OCI-LY7 (cell line): Measurements from ENCODE around the gene MACROD1. TPM values are rescaled to one million over a fixed set of nuclear protein-coding genes. Genes with fewer than 3 reads are reported as not detected.

Source experiments
- BruUV-seq: library from RNA; stranded (reverse); fragments of 400-500 nt; replicated peaks from 2 replicates; lab custom pipeline; 2021; lab: Mats Ljungman, UMichigan
- CTCF ChIA-PET: fragments of 300-600 bp; sonication (Branson Sonifier 250); formaldehyde crosslinking; loops from one replicate; lab custom pipeline; 2022; ENCODE audit warnings: antibody characterized with exemption; ENCODE audit not compliant: unreplicated experiment; lab: Charles Lee
- POLR2A ChIA-PET: fragments of 300-600 bp; sonication (Branson Sonifier 250); formaldehyde crosslinking; loops from one replicate; lab custom pipeline; 2022; ENCODE audit warnings: antibody characterized with exemption; lab: Charles Lee
- DNase-seq: peaks from one replicate; pipeline ENCODE4 v3.0.0-alpha.2; 2015; ENCODE audit warnings: low spot score
- H2AFZ ChIP-seq: fragments of 200-600 bp; sonication (generic), shearing (Covaris generic); 2 replicates; pipeline ENCODE4 v1.6.1; 2014; ENCODE audit warnings: mild to moderate bottlenecking, antibody characterized with exemption, low read length, moderate library complexity
- H3K27ac ChIP-seq: fragments of 200-600 bp; sonication (generic); 2 replicates; pipeline ENCODE4 v1.5.1; 2014; ENCODE audit warnings: mixed run types, low read depth, mild to moderate bottlenecking, moderate library complexity, low read length, inconsistent platforms; ENCODE audit not compliant: poor library complexity, severe bottlenecking
- H3K36me3 ChIP-seq: fragments of 200-600 bp; sonication (generic); 2 replicates; pipeline ENCODE4 v1.6.1; 2014; ENCODE audit warnings: mild to moderate bottlenecking, antibody characterized with exemption, low read length, moderate library complexity, mixed read lengths; ENCODE audit not compliant: insufficient read depth
- H3K4me1 ChIP-seq: fragments of 200-600 bp; sonication (generic); 2 replicates; pipeline ENCODE4 v1.5.1; 2014; ENCODE audit warnings: mild to moderate bottlenecking, low read length; ENCODE audit not compliant: insufficient read depth, poor library complexity, severe bottlenecking
- H3K4me2 ChIP-seq: fragments of 200-600 bp; sonication (generic); 2 replicates; pipeline ENCODE4 v1.6.1; 2014; ENCODE audit warnings: mild to moderate bottlenecking, low read length
- H3K4me3 ChIP-seq: fragments of 200-600 bp; sonication (generic); 2 replicates; pipeline ENCODE4 v1.5.1; 2014; ENCODE audit warnings: mild to moderate bottlenecking, low read depth, low read length; ENCODE audit not compliant: poor library complexity, severe bottlenecking
- H3K79me2 ChIP-seq: fragments of 200-600 bp; sonication (generic); 2 replicates; pipeline ENCODE4 v1.6.1; 2016; ENCODE audit warnings: low read depth, mild to moderate bottlenecking, low read length, moderate library complexity, mixed read lengths; ENCODE audit not compliant: insufficient read depth
- H3K9me2 ChIP-seq: fragments of 200-600 bp; sonication (generic); 2 replicates; pipeline ENCODE4 v1.6.1; 2016; ENCODE audit warnings: mild to moderate bottlenecking, low read length, mixed read lengths; ENCODE audit not compliant: insufficient read depth
- H3K9me3 ChIP-seq: fragments of 200-600 bp; sonication (generic); 2 replicates; pipeline ENCODE4 v1.6.1; 2014; ENCODE audit warnings: mild to moderate bottlenecking, mixed run types, low read length, mixed read lengths
- H4K20me1 ChIP-seq: fragments of 200-600 bp; sonication (generic); 2 replicates; pipeline ENCODE4 v1.6.1; 2014; ENCODE audit warnings: mild to moderate bottlenecking, antibody characterized with exemption, low read length, moderate library complexity, mixed read lengths; ENCODE audit not compliant: insufficient read depth
- CTCF ChIP-seq: fragments of 200-600 bp; sonication (generic); conservative IDR thresholded peaks from 2 replicates; pipeline ENCODE4 v1.5.1; 2014; ENCODE audit warnings: mild to moderate bottlenecking, antibody characterized with exemption, low read length, moderate library complexity, mixed read lengths
- EZH2phosphoT487 ChIP-seq: fragments of 200-600 bp; sonication (generic); IDR thresholded peaks from 2 replicates; pipeline ENCODE4 v1.6.1; 2018; ENCODE audit warnings: low read depth, borderline replicate concordance, mild to moderate bottlenecking, mixed run types, antibody characterized with exemption, low read length, moderate library complexity, mixed read lengths
- intact Hi-C: fragments of 100-400 bp; cut with micrococcal nuclease; formaldehyde crosslinking; loops from one replicate; pipeline ENCODE4 v1.10.0; 2022; ENCODE audit not compliant: unreplicated experiment
- total RNA-seq, 2 experiments: library from RNA; depleted of rRNA in 1 of 2; stranded (reverse); fragments of >200 nt in 1 of 2; shearing (Covaris generic) in 1 of 2; gene quantifications; 2 replicates each; pipeline ENCODE4 v1.2.3, GENCODE V29; 2014 to 2022

The MACROD1 gene
- total RNA-seq, 2 experiments from 2014 or later = 14.7 to 25.4 TPM

- peaks cover 15% of the 10 kb centered on the region for H3K4me1 ChIP-seq
- intact Hi-C loops = no loop called here
- ChIA-PET POLR2A (interaction anchor here (0.6 to 1.6 kb wide), 4 partner anchors 7 to 491 kb away, joined by 3 to 4 read pairs (median 3); no protein-coding TSS in a partner anchor), CTCF (interaction anchor here (0.6 kb wide), 1 partner anchor 85 kb away, joined by 5 read pairs; the partner anchor contains the start of gene NAA40)
- no peak overlapping the region for H3K4me2 ChIP-seq
- no peak for DNase-seq
- no peaks in the 10 kb centered on the region for H4K20me1 ChIP-seq
- TF ChIP-seq CTCF (no peak), EZH2phosphoT487 (no peak)
- BruUV-seq = no TSS peak
- H3K27ac ChIP-seq = no peak overlapping the region
- no peaks in the 10 kb centered on the region for H3K9me3 ChIP-seq
- no peaks in the 10 kb centered on the region for H3K79me2 ChIP-seq
- no peaks in the 10 kb centered on the region for H3K9me2 ChIP-seq
- H3K4me3 ChIP-seq = no peak overlapping the region
- H2AFZ ChIP-seq = no peak overlapping the region
- H3K36me3 ChIP-seq = no peaks in the 10 kb centered on the region
These were observed 141.9 kb downstream of the MACROD1 start for GRCh38 chr11:64023712-64024710.

DNA sequence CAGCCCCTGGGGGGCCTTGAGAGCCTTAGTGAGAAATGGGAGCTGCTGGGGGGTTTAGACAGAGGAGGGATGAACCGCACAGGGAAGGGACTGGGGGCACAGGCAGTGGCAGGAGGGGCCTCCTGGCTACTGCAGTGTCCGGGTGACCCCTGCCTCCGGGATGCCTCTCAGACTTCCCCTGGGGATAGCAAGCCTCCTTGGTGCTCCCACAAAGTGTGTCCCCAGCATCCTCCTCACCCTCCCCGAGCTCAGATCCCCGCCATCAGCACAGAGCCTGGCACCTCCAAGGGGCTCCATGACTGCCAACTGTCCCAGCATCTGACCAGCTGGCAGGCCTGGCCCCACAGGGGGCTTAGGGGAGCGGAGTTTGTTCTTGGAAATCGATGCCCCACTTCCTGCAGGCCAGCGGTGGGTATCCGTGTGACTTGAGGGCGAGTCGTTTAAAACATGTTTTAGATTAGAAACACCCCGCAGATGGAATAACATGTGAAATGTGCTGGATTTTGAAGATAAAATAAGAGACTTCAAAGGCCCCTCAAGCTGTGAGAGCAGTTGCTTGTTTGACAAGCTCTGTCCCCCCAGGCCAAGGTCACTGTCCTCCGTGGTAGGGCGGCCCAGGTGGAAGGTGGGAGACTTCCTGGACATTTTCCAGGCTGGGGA, 143.7 kb downstream of the MACROD1 start:
- H2AFZ ChIP-seq = no peak overlapping the region
- H3K79me2 ChIP-seq = no peaks in the 10 kb centered on the region
- peaks cover under 1% of the 10 kb centered on the region for H3K4me1 ChIP-seq
- H4K20me1 ChIP-seq = no peaks in the 10 kb centered on the region
- TF ChIP-seq CTCF (no peak), EZH2phosphoT487 (no peak)
- no peaks in the 10 kb centered on the region for H3K9me2 ChIP-seq
- DNase-seq = no peak
- H3K4me2 ChIP-seq = no peak overlapping the region
- no TSS peak for BruUV-seq
- H3K27ac ChIP-seq = no peak overlapping the region
- intact Hi-C loops = no loop called here
- no peaks in the 10 kb centered on the region for H3K36me3 ChIP-seq
- CTCF ChIA-PET = no interaction called here
- H3K4me3 ChIP-seq = no peak overlapping the region
- H3K9me3 ChIP-seq = no peaks in the 10 kb centered on the region
- POLR2A ChIA-PET = interaction anchor here (0.7 to 1.6 kb wide), 2 partner anchors 9 kb away, joined by 3 to 9 read pairs; no protein-coding TSS in a partner anchor
